BE2C (cell line): ENCODE results near the gene KRTAP4-8.
"Not testable (repeated sequence)": the region's sequence is repeated elsewhere in the genome, so short reads cannot be mapped to it uniquely, and the experiment has no call there.

Source experiments
- DNase-seq: peaks from one replicate; pipeline ENCODE4 v3.0.0-alpha.2; 2020
- H3K27me3 ChIP-seq: fragments of 250-450 bp; sonication (Bioruptor Pico); 2 replicates; pipeline ENCODE4 v1.5.1; 2020; ENCODE audit warnings: mild to moderate bottlenecking
- H3K36me3 ChIP-seq: fragments of 250-450 bp; sonication (Bioruptor Pico); 2 replicates; pipeline ENCODE4 v1.5.1; 2020; ENCODE audit warnings: mild to moderate bottlenecking
- H3K4me1 ChIP-seq: fragments of 250-450 bp; sonication (Bioruptor Pico); 2 replicates; pipeline ENCODE4 v1.5.1; 2020
- H3K4me3 ChIP-seq: 2 replicates; pipeline ENCODE4 v1.5.1; 2011; ENCODE audit warnings: low read depth, low read length
- H3K9me3 ChIP-seq: fragments of 250-450 bp; sonication (Bioruptor Pico); 2 replicates; pipeline ENCODE4 v1.5.1; 2020
- CTCF ChIP-seq: IDR thresholded peaks from 2 replicates; pipeline ENCODE4 v1.5.1; 2012; ENCODE audit warnings: mild to moderate bottlenecking, low read depth, low read length

The KRTAP4-8 gene

GRCh38 chr17:41071606-41072360, 26.2 kb downstream of the KRTAP4-8 start:
- Histone ChIP-seq H3K27me3 (no peaks in the 10 kb centered on the region; the same call in none of the 2 replicates), H3K4me3 (no peak overlapping the region), H3K36me3 (no peaks in the 10 kb centered on the region), H3K4me1 (no peaks in the 10 kb centered on the region), H3K9me3 (no peaks in the 10 kb centered on the region)
- no peak for TF ChIP-seq CTCF
- no peak for DNase-seq

GRCh38 chr17:41069031-41069430, 28.9 kb downstream of the KRTAP4-8 start:
- DNase-seq: no peak
- no peaks in the 10 kb centered on the region; the same call in none of the 2 replicates for H3K27me3 ChIP-seq
- H3K4me1 ChIP-seq: no peaks in the 10 kb centered on the region
- TF ChIP-seq CTCF: no peak
- no peaks in the 10 kb centered on the region for H3K36me3 ChIP-seq
- H3K4me3 ChIP-seq: no peak overlapping the region
- H3K9me3 ChIP-seq: no peaks in the 10 kb centered on the region

GRCh38 chr17:41067281-41067680, 30.7 kb downstream of the KRTAP4-8 start:
- no peak for DNase-seq
- no peaks in the 10 kb centered on the region for H3K4me1 ChIP-seq
- no peaks in the 10 kb centered on the region for H3K36me3 ChIP-seq
- TF ChIP-seq CTCF: no peak
- no peaks in the 10 kb centered on the region for H3K9me3 ChIP-seq
- no peak overlapping the region for H3K4me3 ChIP-seq
- H3K27me3 ChIP-seq: no peaks in the 10 kb centered on the region; the same call in 1 of the 2 replicates

- H3K4me1 ChIP-seq: no peaks in the 10 kb centered on the region
- TF ChIP-seq CTCF: no peak
- no peaks in the 10 kb centered on the region for H3K9me3 ChIP-seq
- DNase-seq: no peak
- H3K4me3 ChIP-seq: no peak within 1 kb of the TSS
- H3K36me3 ChIP-seq: no peaks in the 10 kb centered on the region
- no peaks in the 10 kb centered on the region; the same call in 1 of the 2 replicates for H3K27me3 ChIP-seq
These were observed 31.9 kb downstream of the KRTAP4-8 start, which contains the start of gene KRTAP2-4 for GRCh38 chr17:41065829-41066624. Gene KRTAP2-4 (minus strand): TSS chr17:41065879. CDS start chr17:41065845, 34 bp downstream.

GRCh38 chr17:41065016-41065689, 32.8 kb downstream of the KRTAP4-8 start:
- H3K4me3 ChIP-seq, H3K27me3 ChIP-seq, H3K9me3 ChIP-seq, DNase-seq, H3K4me1 ChIP-seq, H3K36me3 ChIP-seq: not testable (repeated sequence)

GRCh38 chr17:41064301-41064700, 33.6 kb downstream of the KRTAP4-8 start:
- H3K27me3 ChIP-seq: no peaks in the 10 kb centered on the region; the same call in 1 of the 2 replicates
- H3K36me3 ChIP-seq: no peaks in the 10 kb centered on the region
- no peaks in the 10 kb centered on the region for H3K9me3 ChIP-seq
- DNase-seq: no peak
- no peak overlapping the region for H3K4me3 ChIP-seq
- no peaks in the 10 kb centered on the region for H3K4me1 ChIP-seq
- TF ChIP-seq CTCF: no peak
